ENCODE data around the gene ZNF761.
"Not testable (repeated sequence)": the region's sequence is repeated elsewhere in the genome, so short reads cannot be mapped to it uniquely, and the experiment has no call there.

ZNF761 gene

DNA sequence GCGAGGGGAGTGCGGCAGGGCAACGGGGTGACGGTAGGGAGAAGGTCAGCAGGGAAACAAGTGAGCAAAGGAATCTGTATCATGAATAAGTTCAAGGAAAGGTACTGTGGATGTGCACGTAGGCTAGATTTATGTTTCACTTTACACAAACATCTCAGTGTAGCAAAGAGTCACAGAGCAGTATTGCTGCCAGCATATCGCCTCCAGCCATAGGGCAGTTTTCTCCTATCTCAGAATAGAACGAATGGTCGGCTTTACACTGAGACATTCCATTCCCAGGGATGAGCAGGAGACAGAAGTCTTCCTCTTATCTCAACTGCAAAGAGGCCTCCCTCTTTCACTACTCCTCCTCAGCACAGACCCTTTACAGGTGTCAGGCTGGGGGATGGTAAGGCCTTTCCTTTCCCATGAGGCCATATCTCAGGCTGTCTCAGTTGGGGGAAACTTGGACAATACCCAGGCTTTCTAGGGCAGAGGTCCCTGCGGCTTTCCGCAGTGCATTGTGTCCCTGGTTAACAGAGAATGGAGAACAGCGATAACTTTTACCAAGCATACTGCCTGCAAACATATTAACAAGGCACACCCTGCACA, 28.4 kb downstream of the ZNF761 start:
- DNase-seq = not testable (repeated sequence)

DNA sequence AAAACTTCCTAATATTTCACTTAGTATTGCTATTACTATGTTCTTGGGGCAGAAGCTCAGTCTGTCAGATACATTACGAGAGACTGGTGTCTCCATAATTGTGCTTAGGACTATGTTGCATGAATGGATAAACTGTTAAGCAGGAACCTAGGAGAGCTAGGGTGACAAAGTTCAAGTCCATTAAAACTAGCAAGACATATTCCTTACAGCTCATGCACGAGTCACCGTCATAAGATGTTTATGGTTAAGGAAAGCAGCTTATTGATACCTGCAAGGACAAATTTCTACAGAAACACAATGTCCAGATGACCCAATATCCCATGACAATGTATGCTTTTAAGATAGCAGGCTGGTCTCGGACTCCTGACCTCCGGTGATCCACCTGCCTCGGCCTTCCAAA, 30.1 kb downstream of the ZNF761 start:
- DNase-seq = no peak

GRCh38 chr19:53462861-53463260, 31.1 kb downstream of the ZNF761 start:
- DNase-seq = no peak

DNA sequence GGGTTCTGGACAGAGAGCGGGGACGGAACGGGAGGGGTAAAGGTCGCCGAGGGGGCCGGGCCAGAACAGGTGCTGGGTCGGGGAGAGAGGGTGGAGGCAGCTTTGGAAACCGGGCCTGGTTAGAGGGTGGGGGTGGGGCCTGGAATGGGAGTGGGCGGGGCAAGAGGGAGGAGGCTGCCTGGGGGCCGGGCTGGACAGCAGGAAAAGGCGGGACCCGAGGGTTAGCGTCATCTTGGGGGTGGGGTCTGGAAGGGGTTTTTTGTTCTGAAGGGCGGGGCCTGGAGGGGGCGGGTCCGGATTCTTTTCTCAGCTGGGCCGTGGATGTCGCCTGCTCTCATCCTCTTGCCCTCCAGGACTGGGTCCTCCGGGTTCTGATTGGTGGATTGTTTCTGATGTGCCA, 31.5 kb downstream of the ZNF761 start:
- no peak for DNase-seq

- no peak for DNase-seq
Observed at GRCh38 chr19:53466726-53467484, 35.1 kb downstream of the ZNF761 start.

DNA sequence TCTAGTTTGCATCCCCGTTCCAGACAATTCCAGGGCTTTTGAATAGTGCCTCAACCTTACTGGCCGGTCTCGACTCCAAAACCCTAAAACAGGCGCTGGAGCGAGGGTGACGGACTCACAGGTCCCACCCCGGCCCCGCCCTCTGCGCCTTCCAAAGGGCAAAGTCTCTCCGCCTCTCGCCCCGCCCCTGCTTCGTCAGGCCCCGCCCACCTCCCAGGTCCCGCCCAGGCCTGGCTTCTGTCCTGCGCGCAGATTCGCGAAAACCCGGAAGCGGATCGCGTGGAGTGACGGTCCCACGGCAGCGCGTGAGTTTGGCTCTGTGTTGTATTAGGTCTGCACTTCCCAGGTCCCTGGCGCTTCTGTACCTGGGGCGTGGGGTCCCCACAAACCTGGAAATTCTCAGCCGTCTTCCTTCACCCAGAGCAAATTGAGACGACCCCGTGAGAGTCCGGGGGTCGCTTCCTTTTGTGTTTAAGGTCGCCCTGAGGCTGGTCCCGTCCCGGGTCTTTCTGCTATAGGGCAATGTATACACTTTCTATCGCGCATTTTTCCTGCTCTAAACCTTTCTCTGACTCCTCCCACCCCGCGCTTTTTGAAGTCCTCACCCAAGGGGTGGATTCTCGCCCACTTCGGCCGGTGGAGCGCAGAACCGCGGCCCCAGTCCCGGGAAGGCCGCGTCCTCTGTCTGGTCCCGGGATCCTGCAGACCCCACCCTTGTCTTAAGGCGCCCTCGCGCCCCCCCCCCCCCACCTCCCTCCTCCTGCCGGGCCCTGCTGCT, 35.9 kb downstream of the ZNF761 start, which contains the start of gene ZNF813:
Gene ZNF813 (plus strand): TSS at position 249 of the 778 bp plus-strand sequence. CDS start 16,090 bp downstream, outside the sequence.
- DNase-seq = peak; percentile 79

- not testable (repeated sequence) for DNase-seq
Observed at GRCh38 chr19:53468628-53469027, 36.8 kb downstream of the ZNF761 start.

DNA sequence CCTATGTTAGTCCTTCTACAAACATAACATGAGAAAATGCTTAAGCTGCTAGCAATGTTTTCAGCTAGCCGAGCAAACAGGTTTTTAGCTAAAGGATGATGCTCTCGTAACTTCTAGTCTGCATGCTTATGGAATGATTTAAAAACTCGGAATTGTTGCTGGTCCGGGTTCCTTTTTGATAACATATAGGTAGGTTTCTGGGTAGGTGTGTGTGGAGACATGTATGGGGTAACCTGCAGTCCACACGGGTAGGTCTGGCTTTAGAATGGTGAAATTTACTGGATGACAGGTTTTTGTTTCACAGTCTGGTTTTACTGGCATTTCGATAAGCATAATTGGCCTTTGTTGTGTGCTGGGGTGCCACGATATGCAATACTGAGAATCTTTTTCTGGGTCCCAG, 40.1 kb downstream of the ZNF761 start:
- no peak for DNase-seq

GRCh38 chr19:53474832-53475231, 43.0 kb downstream of the ZNF761 start:
- DNase-seq = not testable (repeated sequence)

- DNase-seq = not testable (repeated sequence)
Observed at GRCh38 chr19:53475470-53475869, 43.7 kb downstream of the ZNF761 start.

DNA sequence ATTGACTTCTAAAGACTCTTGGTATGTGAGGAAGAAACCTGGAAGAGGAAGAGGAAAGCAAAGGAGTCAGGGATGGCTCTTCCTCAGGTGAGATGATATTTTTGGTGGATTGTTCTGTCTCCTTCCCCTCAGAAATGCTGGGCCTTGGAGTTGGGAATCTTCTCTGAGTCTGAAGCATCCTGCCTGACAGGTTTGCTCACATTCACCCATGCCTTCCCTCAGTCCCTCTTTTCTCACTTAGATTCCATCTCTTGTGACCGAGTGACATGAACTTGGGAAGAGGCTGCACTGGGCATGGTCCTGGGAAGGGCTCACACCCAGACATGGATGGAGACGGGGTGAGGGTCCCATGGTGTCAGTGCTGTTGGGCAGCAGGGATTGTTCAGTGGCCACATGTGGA, 52.0 kb downstream of the ZNF761 start:
- DNase-seq = not testable (repeated sequence)

- DNase-seq = no peak
Observed at GRCh38 chr19:53485046-53486004, 53.5 kb downstream of the ZNF761 start.

- DNase-seq = no peak
Observed at GRCh38 chr19:53492153-53492552, 60.4 kb downstream of the ZNF761 start.

DNA sequence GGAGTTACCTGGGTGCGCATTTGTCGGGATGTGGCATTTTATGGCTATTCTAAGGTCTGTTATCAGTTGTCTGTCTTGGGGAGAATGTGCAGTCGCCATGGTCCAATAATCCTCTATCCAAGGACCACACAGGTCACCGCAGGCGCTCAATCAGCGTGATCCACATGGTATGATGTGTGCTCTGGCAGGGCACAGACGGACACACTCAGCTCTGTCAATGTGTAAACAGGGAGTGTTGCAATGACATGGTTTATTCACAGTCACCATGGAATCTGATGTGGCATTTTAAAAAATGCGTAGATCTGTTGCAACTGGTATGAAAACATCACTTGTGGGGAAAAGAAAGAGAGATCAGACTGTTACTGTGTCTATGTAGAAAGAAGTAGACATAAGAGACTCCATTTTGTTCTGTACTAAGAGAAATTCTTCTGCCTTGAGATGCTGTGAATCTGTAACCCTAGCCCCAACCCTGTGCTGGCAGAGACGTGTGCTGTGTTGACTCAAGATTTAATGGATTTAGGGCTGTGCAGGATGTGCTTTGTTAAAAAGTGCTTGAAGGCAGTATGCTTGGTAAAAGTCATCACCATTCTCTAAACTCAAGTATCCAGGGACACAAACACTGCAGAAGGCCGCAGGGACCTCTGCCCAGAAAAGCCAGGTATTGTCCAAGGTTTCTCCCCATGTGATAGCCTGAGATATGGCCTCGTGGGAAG, 65.7 kb downstream of the ZNF761 start:
- not testable (repeated sequence) for DNase-seq

- not testable (repeated sequence) for DNase-seq
Observed at GRCh38 chr19:53498024-53498395, 66.2 kb downstream of the ZNF761 start.

- not testable (repeated sequence) for DNase-seq
Observed at GRCh38 chr19:53503151-53503550, 71.4 kb downstream of the ZNF761 start.

DNA sequence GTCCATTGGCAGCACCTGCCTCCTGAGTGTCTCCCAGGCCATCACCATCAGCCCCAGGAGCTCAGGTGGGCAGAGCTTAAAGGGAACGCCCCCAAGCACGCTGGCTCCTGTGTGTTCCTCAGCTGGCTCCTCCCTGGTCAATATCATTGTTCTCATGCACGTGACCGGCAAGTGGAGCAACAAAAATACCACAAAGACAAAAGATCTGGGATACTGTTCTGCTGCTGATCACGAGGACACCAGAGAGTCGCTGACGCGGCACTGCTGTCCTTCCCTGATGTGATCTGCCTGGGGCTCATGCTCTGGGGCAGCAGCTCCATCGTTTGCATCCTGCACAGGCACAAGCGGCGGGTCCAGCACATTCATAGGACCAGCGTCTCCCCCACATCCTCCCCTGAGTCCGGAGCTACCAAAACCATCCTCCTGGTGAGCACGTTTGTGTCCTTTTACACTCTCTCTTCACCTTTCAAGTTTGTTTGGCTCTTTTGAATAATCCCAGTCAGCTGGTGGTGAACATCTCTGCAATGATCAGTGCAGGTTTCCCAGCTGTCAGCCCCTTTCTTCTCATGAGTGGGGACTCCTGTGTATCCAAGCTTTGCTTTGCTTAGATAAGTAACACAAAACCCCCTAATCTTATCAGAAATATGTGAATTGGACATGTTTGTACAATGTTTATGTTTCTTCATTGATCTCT, 72.0 kb downstream of the ZNF761 start:
- DNase-seq = not testable (repeated sequence)

DNA sequence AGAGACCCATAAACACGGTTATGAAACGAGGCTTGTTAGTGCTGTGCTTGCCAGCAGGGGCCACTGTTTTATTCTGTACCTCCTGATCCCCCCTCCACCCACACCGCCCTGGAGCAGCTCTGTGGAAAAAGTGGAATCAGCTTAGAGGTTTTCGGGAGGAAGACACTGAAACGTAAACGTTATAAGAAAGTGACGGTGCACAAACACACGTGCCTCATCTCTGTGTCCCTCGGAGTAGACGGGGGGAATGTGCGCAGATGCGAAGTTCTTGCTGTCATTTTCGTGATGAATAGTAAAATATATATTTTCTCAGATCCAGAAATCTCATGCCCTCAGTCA, 72.5 kb downstream of the ZNF761 start:
- not testable (repeated sequence) for DNase-seq

DNA sequence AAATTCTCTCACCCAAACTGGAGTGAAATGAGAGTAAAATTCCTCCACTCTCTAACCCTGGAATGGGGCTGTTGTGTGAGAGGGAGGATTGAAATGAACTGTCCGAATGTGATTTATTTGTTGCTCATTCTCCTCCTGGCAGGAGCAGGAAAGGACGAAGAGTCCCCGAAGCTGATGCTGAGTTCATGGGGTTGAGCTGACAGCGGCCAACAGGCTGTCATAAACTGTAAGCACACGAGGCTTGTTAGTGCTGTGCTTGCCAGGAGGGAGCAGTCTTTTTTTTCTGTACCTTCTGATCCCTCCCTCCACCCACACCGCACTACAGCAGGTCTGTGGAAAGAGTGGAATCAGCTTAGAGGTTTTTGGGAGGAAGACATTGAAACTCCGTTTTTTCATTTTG, 73.1 kb downstream of the ZNF761 start:
- no peak for DNase-seq

- DNase-seq = no peak
Observed at GRCh38 chr19:53506728-53507127, 74.9 kb downstream of the ZNF761 start.

Data from amniotic stem cell (primary cell).